A673 (cell line): ENCODE data around the gene KCND3.

Experiments used
- CTCF ChIP-seq: fragments of 300-800, 200-600 bp; sonication (generic); conservative IDR thresholded peaks from 2 replicates; pipeline ENCODE4 v1.5.1; 2017; ENCODE audit warnings: low read depth, mild to moderate bottlenecking, antibody characterized with exemption, low read length, moderate library complexity, mixed read lengths
- EZH2 ChIP-seq: fragments of 200-600 bp; sonication (generic); IDR thresholded peaks from 2 replicates; pipeline ENCODE4 v1.6.1; 2017; ENCODE audit warnings: borderline replicate concordance, low read depth, mild to moderate bottlenecking, mixed read lengths, antibody characterized with exemption, low read length; ENCODE audit not compliant: poor library complexity, severe bottlenecking

- TF ChIP-seq CTCF (no peak), EZH2 (no peak)
Observed at GRCh38 chr1:111801071-111801850, 188.2 kb downstream of the KCND3 start.
